HG03066 (cell line): ENCODE results near the gene FFAR2.

Source experiments
- ATAC-seq: cut with Tn5 transposase; IDR thresholded peaks from one replicate; pipeline ENCODE4 v1.9.1; 2021; ENCODE audit warnings: low read depth; ENCODE audit not compliant: unreplicated experiment

The FFAR2 gene

DNA sequence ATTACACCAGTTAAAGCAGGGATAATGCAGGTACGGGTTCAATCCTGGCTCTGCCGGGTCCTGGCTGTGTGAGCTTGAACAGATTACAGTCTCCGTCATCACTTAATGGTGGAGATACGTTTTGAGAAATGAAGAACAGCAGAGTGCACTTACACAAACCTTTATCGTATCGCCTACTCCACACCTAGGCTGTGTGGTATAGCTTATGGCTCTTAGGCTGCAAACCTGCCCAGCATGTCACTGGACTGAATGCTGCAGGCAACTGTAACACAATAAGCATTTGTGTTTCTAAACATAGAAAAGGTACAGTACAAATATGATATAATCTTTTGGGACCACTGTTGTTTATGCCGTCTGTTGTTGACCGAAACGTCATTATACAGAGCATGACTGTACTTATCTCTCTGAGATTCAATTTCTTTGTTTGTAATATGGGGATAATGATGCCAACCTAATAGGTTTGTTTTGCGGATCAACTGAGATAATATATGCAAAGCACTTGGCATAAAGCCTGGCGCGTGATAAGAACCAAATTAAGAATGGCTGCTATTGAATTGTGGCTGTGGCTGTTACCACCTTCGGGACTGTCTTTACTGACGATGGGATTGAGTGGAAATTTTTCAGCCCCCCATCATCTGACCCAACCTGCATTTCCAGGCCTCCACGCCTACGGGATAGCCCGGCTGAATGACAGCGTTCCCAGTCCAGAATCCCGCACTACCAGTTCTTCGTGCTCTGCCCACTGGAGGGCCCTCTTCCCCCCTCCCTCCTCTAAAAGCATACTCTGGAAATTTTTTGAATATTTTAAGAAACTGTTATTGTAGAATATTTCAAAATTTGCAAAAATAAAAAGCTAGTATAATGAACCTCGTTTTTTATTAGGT, 31.0 kb downstream of the FFAR2 start:
- ATAC-seq: no peak

DNA sequence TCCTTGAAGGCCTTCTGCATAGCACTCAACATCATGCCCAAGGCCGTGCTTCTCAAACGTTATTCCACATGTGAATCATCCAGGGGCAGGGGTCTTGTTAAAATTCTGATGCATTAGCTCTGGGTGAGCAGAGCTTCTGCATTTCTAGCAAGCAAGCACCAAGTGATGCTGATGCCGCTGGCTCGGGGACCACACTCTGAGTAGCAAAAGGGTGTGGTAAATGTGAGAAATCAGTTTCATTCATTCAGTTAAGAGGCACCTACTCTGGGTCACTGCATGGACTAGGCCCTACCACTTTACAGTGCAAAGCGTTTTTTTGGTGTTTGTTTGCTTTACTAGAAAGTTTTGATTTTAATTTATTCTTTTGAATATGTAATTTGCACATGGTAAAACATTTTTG, 35.0 kb downstream of the FFAR2 start:
- ATAC-seq: no peak

DNA sequence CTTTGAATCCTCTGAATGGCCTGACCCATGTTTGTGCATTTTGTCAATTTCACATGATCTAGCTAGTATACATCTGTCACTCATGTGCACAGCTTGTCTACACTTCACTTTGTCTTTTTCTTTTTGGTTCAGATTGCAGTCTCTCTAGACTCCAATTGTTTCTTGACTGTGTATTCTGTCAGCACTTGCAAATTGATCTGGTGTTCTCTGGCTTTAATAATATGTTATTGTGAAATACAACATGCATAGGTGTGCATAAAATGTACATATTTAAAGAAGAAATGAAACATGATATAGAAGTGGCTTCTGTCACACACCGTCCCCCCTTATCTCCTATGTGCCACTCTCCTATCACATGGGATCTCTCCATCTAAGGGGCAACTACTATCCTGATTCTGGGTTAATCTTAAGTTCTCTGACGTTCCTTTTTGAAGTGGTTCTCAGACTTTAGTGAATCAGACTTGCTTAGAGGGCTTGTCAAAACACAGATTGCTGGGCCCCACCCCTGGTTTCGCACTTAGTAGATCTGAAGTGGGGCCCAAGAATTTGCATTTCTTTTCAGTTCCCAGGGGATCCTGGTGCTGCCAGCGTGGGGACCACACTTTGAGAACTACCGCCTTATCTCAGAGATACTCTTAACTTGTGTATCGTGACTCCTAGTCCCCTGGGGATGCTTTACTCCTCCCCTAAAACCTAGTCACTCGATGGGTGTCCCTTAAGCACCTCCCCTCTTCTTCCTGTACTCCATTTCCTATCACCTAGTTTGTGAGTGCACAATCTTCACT, 36.4 kb downstream of the FFAR2 start:
- no peak for ATAC-seq

DNA sequence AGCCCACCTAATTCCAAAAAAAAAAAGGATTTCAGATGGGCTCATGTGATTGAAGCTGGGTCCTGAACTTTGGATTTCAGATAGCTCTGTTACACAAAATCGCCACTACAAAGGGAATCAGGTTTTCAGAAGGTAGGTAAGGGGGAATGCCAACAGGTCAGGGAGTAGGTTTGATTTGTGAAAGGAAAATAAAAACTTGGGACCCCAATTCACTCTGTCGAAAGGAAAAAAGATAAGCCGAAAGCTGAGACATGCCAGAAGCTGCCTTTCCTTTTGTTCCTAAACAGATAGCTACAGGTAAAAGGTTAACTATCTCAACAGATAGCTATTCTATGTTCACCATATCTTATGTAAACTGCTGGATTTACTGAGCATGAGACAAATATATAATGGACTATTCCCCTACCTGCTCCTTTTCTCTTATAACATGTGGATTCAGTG, 38.2 kb downstream of the FFAR2 start:
- ATAC-seq: no peak

DNA sequence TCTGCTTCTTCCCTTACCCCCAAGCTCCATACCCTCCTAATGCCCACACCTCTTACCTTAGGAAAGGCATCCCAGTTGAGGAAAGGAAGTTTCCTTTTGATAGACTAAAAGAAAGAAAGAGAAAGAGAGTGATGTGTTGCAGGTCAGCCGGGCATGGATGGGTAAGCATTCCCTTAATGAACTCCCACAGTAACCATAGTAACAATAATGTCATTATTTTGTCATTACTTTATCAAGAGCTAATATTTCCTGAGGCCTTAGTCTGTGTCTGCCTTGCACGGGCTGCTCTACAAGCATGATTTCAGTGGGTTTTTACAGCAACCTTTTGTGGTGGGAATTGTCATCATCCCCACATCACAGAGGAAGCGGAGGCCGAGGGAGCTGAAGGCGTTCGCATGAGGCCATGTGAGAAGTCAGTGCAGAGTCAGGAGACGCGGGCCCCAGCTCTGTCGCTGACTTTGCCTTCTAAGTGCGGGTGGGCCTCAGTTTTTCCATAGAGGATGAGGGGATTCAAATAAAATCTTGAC, 39.7 kb downstream of the FFAR2 start:
- ATAC-seq: no peak

DNA sequence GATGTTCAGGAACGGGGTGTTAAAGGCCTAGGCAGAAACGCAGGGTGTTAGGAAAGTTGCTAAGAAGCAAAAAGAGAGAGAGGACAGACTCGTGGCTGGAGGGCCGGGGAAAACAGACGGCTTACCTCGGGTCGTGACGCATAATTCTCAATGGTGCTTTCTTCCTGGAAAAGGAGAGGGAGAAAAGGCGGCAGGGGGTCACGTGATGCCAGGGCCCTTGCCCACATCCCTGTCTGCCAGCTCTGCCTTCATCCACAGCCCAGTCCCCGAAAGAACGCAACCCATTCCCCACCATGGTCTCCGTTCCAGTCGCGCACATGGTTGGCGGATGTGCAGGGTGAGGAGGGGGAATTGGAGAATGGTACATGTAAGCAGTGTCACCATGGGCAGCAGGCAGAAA, 40.6 kb downstream of the FFAR2 start:
- ATAC-seq: no peak

DNA sequence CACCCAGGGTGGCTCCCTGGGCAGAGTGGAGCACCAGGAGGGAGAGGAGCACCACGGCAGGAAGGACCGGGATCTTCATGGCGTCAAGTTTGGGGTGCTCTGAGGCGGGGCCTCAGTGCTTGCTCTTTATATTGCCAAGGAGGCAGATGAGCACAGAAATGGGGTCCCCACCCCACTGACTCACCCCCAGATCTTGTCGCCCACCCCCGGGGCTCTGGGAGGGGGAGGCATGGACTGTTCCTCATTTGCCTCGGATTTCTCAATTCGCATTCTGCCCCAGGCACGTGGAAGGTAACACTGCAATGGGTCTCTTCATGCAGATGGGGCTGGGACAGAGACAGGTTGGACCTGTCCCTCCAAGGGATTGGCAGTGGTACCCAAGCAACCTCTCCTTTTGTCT, 42.3 kb downstream of the FFAR2 start, which contains the start of gene KRTDAP:
Gene KRTDAP (minus strand): TSS at position 101 of the 400 bp plus-strand sequence. CDS start 22 bp downstream, at position 79.
- no peak for ATAC-seq

DNA sequence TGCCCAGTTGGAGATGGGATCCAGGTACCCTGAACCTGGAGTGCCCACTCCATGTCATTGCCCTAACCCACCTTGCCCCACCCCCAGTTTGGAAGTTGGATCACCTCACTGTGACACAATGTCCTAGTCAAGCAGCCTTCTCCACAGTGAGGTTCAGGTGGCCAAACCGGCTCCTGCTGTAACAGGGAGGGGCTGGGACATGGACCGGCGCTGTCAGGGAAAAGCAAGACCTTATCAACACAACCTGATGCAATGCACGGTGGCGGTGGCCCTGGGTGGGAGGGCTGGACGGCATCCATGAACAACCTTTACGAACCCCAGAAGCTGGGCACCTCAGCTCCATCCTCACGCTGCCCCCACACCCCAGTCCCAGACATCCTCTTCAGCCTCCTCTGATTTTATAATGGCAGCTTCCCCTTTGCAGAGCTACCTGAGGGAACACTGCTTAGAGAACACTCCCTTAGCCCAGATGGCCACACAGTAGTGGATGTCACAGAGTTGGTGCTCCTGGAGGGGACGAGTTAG, 43.8 kb downstream of the FFAR2 start:
- no peak for ATAC-seq

DNA sequence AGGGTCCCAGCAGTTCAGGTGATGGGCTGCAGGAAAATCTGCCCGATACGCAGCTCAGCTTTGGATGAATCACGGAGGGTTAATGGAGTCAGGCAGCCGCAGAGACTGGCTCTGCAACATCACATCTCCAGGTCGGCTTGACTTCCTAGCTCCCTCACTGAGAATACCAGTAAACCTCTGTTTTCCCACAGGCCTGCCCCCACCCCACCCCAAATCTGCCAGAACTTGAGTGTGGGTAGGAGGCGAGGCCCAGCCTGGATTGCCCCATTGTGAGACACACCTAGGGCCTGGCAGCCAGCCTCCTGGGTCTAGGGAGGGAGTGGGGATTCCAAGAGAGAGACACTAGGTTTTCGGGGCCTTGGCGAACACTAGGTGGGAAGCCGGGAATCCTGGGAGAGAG, 45.9 kb downstream of the FFAR2 start:
- ATAC-seq: no peak

DNA sequence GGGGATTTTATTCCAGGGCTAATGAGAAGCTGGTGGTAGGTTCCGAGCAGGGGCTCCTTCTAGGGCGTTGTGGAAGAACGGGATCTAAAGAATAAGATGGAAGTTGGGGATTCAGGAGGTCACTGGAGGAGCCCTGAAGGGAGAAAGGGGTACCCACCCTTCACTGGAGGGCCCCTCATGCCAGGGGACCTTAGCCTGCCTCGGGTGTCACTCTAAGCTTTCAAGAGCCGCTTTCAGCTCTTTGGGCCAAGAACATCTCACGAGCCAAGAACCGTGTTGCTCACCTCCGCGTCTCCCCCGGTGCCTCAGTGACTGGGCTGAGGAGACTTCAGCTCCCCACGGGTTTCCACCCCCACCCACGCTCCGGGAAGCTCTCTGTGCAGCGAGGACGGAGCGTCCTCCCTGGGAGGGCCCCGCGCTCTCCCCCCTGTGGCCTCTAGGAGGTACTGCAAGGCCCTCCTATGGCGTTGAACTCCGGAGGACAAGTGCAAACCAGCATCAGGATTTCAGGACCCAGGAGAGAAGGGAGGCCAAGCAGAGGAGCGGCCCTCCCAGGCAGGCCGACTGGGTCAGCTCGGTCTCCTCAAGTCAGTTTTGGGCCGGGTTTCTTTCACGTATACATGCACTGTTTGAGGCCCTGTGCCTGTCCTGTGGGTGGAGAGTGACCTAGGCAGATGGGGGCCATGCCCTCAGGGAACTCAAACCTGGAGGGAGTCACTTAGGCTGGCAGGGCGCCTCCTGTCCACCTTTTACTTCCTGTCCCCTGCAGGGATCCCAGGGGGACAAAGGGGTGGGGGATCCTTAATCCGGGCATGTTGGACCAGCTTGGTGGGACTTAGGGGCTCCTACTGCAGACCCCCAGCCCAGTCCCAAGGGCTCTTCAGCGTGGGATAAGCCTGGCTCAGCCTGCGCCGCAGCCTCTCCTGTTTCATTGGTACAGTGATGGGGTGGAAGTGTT, 47.3 kb downstream of the FFAR2 start:
- no peak for ATAC-seq

DNA sequence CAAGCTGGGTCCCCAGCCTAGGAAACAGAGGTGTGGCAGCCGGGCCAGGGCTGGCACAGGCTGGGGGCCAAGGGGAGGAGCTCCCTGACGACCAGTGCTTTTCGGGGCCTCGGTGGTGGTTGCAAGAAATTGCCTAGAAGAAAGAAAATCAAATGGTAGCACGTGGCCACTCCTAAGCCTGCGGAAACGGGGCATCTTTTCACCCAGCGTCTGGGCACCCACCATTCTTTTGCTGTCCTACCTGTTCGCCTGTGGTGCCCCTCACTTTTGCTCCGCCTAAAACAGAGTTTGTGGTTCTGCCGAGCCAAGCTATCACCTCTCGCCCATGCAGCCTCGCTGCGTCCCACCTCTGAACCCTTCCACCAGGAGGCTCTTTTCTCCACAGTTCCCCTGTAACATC, 49.3 kb downstream of the FFAR2 start:
- no peak for ATAC-seq

DNA sequence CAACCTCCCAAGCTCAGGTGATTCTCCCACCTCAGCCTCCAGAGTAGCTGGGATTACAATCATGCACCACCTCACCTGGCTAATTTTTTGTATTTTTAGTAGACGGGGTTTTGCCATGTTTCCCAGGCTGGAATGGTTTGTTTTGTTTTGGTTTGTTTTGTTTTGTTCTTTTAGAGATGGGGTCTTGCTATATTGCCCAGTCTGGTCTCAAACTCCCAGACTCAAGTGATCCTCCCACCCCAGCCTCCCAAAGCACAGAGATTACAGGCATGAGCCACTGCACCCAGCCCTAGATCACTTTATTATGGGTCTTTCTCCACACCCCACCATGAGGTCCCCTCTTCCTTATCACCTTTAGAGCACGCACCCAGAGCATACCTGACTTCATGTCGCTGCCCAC, 50.2 kb downstream of the FFAR2 start:
- ATAC-seq: no peak

DNA sequence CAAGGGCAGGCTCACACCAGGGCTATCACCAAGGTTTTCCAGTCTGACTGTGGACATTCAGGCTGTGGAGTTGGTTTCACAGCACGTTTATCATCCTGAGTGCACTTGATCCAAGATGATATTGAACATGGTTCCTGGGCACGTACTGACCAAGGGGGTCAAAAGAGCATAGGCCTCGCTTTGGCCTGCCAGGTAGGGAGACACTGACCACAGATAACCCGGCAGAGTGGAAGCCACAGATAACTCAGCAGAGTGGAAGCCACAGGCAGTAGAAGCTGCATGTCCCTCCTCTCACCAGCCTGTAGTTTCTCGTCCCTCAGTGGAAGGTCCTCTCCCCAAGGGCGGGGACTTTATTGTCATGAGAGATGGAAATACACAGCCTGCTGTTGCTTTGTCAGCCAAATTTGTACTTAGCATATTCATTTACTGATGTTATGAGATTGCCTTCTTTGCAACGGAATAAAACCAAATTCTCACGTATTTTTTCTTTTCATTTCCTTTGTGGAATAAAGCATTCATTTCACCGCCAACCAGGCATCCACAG, 51.0 kb downstream of the FFAR2 start:
- no peak for ATAC-seq

DNA sequence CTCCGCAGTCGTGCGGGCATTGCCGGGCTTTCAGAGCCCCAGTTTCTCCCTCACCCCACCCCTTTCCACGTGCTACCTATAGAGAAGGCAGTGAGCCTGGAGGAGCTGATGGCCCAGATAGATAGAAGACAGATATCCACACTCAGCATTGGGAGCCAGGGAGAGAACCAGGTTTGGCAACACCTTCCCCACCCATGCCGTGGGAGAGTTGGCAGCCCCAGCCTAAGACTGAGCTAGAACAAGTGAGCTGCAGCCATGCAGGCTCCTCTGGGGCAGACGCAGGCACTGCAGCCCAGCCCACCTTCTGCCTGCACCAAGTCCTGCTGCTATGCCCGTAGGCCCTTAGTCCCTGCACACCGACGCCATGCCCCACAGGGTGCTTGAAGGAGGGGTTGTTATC, 52.6 kb downstream of the FFAR2 start:
- no peak for ATAC-seq
